GM21360 (cell line): ENCODE results near the gene HABP2.

Source experiments
- ATAC-seq: cut with Tn5 transposase; IDR thresholded peaks from one replicate; pipeline ENCODE4 v1.9.1; 2021; ENCODE audit warnings: mild to moderate bottlenecking, moderate library complexity; ENCODE audit not compliant: unreplicated experiment

The HABP2 gene

GRCh38 chr10:113600569-113600968 lies 47.7 kb downstream of the HABP2 start:
- ATAC-seq: no peak

- no peak for ATAC-seq
Measured at GRCh38 chr10:113603057-113603777, 50.4 kb downstream of the HABP2 start.

DNA sequence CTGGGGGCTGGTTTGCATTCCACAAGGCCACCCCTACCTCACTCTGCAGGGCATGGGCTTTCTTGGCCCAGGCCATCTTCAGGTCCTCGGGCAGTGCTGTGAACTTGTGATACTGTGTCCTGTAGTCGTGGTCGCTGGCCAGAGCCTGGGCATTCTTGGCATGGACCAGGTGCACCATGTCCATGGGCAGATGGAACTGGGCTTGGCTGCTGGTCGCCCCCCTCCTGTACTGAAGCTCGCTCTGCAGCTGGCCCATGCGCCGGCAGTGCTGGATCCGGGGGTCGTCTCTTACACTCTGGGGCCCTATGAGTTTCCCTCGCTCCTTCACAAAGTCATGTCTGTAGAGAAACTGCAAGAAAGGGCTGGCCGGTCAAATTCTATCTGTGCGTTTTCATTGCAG lies 51.7 kb downstream of the HABP2 start:
- ATAC-seq: no peak

DNA sequence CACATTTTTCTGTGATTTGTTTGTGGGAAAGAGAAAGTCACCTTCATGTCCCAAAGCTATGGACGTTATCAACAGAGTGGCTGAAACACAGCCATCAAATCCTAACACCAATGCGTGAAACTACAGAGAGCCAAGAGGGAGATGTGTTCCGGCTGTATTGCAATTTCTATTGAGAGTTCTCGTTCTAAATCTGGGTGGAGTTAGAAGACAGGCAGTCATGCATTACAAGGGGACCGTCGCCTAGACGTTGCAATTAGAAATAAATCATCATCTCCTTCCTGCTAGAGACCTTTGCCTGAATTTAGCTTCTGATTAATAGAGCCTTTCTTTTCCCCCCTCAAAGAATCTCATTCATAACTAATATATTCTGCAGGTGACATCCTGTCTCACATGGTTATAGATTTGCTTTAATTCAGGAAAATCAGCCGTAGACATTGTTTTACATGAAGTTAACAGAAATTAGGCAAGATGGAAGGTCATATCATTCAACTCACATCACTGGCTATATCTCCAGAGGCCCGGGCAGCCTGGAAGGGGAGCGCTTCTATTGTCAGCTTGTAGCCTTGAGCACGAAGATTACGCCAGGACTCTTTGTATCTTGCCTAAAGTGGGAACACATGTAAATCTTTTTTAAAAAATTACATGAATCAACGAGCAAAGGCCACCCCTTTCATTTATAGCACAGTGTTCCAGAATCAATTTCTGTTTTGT lies 52.6 kb downstream of the HABP2 start:
- no peak for ATAC-seq

DNA sequence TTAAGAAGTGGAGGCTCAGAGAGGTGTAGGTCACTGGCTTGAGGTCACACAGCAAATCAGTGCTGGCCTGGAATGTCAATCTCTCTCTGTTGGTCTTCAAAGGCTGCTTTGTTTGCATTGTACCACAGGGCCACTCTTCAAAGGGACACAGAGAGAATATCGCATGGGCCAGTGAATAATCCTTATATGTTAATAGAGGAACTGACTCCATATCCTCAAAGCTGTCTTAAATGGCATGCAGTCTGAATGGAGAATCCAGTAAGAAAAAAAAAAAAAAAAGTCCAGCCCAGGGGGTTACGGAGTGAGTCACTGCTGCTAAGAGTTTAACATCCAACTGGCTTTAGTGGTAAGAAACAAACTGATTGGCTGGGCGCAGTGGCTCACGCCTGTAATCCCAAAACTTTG lies 56.9 kb downstream of the HABP2 start:
- ATAC-seq: no peak

GRCh38 chr10:113610631-113611601 lies 58.1 kb downstream of the HABP2 start:
- no peak for ATAC-seq

DNA sequence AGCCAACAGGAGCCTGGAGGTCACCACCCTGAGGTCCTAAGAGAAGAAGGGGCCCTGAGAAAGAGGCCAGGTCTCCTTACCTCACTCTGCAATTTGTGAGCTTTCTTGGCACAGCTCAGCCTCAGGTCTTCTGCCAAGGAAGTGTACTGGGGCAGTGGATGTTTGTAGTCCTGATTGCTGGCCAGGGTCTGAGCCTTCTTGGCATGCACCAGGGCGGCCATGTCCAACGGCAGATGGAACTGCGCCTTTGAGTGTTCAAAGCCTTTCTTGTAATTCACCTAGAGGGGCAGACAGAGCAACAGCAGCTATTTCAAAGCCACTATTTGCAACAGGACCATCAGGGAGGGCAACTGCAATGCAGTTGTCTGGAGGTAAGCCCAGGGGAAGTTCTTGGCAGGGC lies 59.3 kb downstream of the HABP2 start:
- ATAC-seq: no peak

DNA sequence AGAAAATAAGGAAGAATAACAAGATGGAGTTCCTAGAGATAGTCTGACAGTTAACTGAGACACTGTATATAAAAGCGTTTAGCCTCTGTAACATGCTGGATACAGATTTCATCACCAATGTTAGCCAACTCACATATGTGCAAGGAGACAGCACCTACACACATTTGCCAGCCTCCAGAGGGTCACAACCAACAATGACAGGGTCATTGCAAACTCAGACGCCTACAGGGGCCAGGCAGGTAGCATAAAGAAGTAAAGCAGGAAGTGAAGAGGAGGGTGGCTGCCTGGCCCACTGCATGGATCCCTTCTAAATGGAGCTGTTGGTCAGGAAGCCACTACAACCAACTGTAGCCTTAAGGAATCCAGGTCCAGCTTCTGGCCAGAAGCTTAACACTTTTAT lies 60.6 kb downstream of the HABP2 start:
- ATAC-seq: no peak

- no peak for ATAC-seq
Measured at GRCh38 chr10:113613977-113614690, 61.3 kb downstream of the HABP2 start.

- no peak for ATAC-seq
Measured at GRCh38 chr10:113616244-113617074, 63.6 kb downstream of the HABP2 start.

GRCh38 chr10:113617086-113617485 lies 64.2 kb downstream of the HABP2 start:
- ATAC-seq: no peak

- ATAC-seq: no peak
Measured at GRCh38 chr10:113618338-113618737, 65.5 kb downstream of the HABP2 start.

DNA sequence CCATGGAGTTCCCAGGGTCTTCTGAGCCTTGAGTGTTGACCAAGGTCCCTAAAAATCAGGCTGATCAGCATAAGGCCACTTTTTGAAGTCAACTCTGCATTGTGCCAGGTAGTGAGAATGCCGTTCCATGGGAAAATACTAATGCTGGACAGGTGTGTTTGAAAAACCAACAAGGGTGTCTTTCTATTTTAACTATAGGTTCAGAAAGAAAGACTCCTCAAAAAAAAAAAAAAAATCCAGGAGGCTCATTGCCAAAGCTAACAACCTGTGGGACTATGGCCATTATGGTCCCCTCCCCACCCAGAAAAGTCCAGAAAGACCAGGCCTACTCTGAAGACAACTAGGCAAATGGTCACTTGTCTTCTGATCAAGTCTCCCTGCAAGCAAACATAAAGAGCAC lies 66.5 kb downstream of the HABP2 start:
- no peak for ATAC-seq

DNA sequence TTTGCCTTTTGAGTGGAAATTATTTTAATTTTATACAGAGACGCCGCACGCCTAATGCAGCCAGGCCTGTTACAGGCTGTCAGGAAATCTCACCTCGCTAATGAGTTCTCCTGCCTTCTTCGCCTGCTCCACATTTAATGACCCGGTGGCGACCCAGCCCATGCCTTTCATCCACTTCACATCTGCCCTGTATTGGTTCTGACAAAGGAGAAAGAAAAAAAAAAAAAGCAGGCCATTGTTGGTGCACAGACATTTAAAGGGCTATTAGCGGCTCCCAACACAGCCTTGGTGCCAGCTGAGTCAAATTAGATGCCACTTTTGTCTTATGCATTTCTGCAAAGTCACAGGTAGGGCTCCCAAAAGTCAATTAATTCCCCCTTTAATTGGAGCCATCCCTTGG lies 67.7 kb downstream of the HABP2 start:
- ATAC-seq: no peak

- no peak for ATAC-seq
Measured at GRCh38 chr10:113620936-113621335, 68.1 kb downstream of the HABP2 start.

DNA sequence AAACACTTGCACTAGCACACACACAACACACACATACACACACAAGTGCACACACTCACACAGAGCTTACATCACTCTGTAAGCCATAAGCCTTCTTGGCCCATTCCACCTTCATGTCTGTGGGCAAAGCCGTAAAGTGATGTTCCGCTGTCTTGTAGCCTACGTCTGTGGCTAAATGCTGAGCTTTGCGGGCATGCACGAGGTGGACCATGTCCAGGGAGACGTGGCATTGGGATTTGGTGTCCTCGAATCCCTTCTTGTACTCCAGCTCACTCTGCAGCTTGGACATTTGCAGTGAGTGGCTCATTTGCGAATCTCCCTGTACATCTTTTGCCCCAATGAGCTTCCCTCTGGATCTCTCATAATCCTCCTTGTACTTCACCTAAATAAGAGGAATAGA lies 68.9 kb downstream of the HABP2 start:
- ATAC-seq: no peak

- no peak for ATAC-seq
Measured at GRCh38 chr10:113622831-113623230, 70.0 kb downstream of the HABP2 start.

DNA sequence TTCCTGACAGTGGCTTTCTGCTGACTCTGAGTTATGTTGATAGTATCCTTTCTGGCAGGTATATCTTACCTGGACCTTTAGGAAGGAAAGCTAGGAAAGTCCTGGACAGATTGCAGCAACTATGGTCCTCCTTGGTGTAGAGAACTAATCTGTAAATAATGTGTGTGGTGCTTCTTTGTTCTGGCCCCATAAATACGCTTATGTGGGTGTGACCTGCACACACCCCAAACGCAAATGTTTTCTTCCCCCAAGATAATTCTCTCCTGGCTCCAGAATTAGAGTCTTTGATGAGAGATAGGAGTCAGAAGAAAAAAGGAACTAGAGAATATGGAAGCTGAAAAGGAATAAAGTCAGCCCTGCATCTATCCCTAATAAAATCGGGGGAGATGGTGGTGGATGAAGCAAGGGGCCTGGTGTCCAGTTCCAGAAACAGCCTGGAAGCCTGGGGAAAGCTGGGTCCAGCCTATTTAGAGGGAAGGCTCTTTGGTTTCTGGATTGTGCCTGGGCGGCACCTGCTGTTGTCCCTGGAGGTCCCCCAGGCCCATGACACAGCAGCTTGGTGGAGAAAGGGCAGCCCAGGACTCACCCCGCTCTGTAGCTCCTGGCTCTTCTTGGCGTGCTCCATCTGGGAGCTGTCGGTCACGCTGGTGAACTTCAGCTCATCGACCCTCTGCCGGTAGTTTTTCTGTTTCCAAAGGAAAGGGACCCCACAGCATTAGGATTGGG lies 72.8 kb downstream of the HABP2 start:
- no peak for ATAC-seq

- no peak for ATAC-seq
Measured at GRCh38 chr10:113626809-113627355, 74.0 kb downstream of the HABP2 start.
